K562 (cell line): Measurements from ENCODE around the gene STYX. TPM values are rescaled to one million over a fixed set of nuclear protein-coding genes. Genes with fewer than 3 reads are reported as not detected.

Experiments
- ATAC-seq: fragments of 200-7000 bp; cut with Tn5 transposase; 3 replicates; pipeline ENCODE4 v1.9.1; 2020; ENCODE audit warnings: moderate library complexity
- BruUV-seq: library from RNA; stranded (reverse); fragments of 400-500 nt; replicated peaks from 2 replicates; lab custom pipeline; 2021; lab: Mats Ljungman, UMichigan
- CTCF ChIA-PET: fragments of 300-600 bp; formaldehyde crosslinking; extraction: SDS; loops from one replicate; lab custom pipeline; 2021; ENCODE audit warnings: low intra/inter-chr PET ratio; lab: Yijun Ruan, JAX
- POLR2A ChIA-PET: fragments of 300-600, 350-650 bp; sonication (Branson Sonifier 250); formaldehyde crosslinking; extraction: SDS; loops from one replicate; lab custom pipeline; 2021; ENCODE audit warnings: antibody characterized with exemption, inconsistent platforms; lab: Yijun Ruan, JAX
- DNase-seq, 4 experiments: peaks; one replicate each; pipeline versions ENCODE4 v3.0.0 to v3.0.0-alpha.2; 2011 to 2018; ENCODE audit warnings: low spot score in 3 of 4, mixed read lengths in 3 of 4; ENCODE audit errors: extremely low read depth in 1 of 4
- FAIRE-seq: peaks from 2 replicates; lab custom pipeline; 2011; peaks lifted over from hg19 to GRCh38; lab: Jason Lieb, UNC
- H2AFZ ChIP-seq: 2 replicates; pipeline ENCODE4 v1.6.0; 2011; ENCODE audit warnings: low read depth, low read length, control low read depth, inconsistent platforms
- H3K27ac ChIP-seq: fragments of 200-600 bp; 3 replicates; pipeline ENCODE4 v1.8.0; 2011; ENCODE audit warnings: low read depth, mild to moderate bottlenecking, control low read depth, inconsistent platforms, low read length, moderate library complexity, mixed read lengths; ENCODE audit errors: extremely low read depth
- H3K27me3 ChIP-seq, 2 experiments: fragments of 300-600 bp in 1 of 2; 2 replicates in 1 of 2; 3 replicates in 1 of 2; pipeline versions ENCODE4 v1.6.0 to v1.8.0; 2011; ENCODE audit warnings: inconsistent platforms in 2 of 2, low read length in 2 of 2, mild to moderate bottlenecking in 1 of 2, mixed read lengths in 1 of 2, moderate library complexity in 1 of 2; ENCODE audit not compliant: control insufficient read depth in 2 of 2, insufficient read depth in 2 of 2
- H3K36me3 ChIP-seq: fragments of 300-600 bp; 3 replicates; pipeline ENCODE4 v1.8.0; 2011; ENCODE audit warnings: mild to moderate bottlenecking, low read length, inconsistent platforms; ENCODE audit not compliant: control insufficient read depth, insufficient read depth
- H3K4me1 ChIP-seq, 2 experiments: fragments of 200-600 bp in 1 of 2; replicated peaks in 1 of 2; 2 replicates in 1 of 2; 3 replicates in 1 of 2; pipeline versions ENCODE4 v1.5.1 to v1.8.0; 2011; ENCODE audit warnings: inconsistent platforms in 2 of 2, low read length in 2 of 2, mild to moderate bottlenecking in 1 of 2, mixed read lengths in 1 of 2, moderate library complexity in 1 of 2; ENCODE audit not compliant: control insufficient read depth in 2 of 2, insufficient read depth in 2 of 2
- H3K4me2 ChIP-seq: 2 replicates; pipeline ENCODE4 v1.6.1; 2011; ENCODE audit warnings: low read length, control low read depth, inconsistent platforms, mixed read lengths; ENCODE audit not compliant: insufficient read depth
- H3K4me3 ChIP-seq: fragments of 200-600 bp; sonication (generic), shearing (Covaris generic); 2 replicates; pipeline ENCODE4 v1.5.1; 2016; ENCODE audit warnings: control low read depth, inconsistent platforms
- H3K79me2 ChIP-seq: fragments of 200-600 bp; 3 replicates; pipeline ENCODE4 v1.8.0; 2011; ENCODE audit warnings: low read length, inconsistent platforms; ENCODE audit not compliant: control insufficient read depth, insufficient read depth
- H3K9ac ChIP-seq, 2 experiments: 2 replicates each; pipeline versions ENCODE4 v1.6.0 to v1.6.1; 2011; ENCODE audit warnings: low read depth in 2 of 2, low read length in 2 of 2, control low read depth in 1 of 2, inconsistent platforms in 1 of 2, mild to moderate bottlenecking in 1 of 2, mixed read lengths in 1 of 2; ENCODE audit not compliant: insufficient read depth in 1 of 2
- H3K9me1 ChIP-seq: one replicate; pipeline ENCODE4 v1.6.0; 2011; ENCODE audit warnings: inconsistent platforms, mild to moderate bottlenecking, low read length, moderate library complexity; ENCODE audit not compliant: control insufficient read depth, insufficient read depth
- H3K9me3 ChIP-seq: replicated peaks from 2 replicates; pipeline ENCODE4 v1.5.1; 2011; ENCODE audit warnings: low read depth, low read length, inconsistent platforms; ENCODE audit not compliant: control insufficient read depth, insufficient read depth
- H4K20me1 ChIP-seq: replicated peaks from 2 replicates; pipeline ENCODE4 v1.6.1; 2011; ENCODE audit warnings: low read length, inconsistent platforms, mixed read lengths; ENCODE audit not compliant: control insufficient read depth, insufficient read depth
- BRCA1 ChIP-seq, 2 experiments: fragments of 450-650 bp in 1 of 2; sonication (generic) in 1 of 2; formaldehyde crosslinking in 1 of 2; IDR thresholded peaks; 2 replicates each; pipeline versions ENCODE4 v1.5.0 to v1.6.1; 2017 to 2020; ENCODE audit warnings: mild to moderate bottlenecking in 1 of 2, missing genetic modification reagents in 1 of 2
- KAT8 ChIP-seq: fragments of 450-650 bp; IDR thresholded peaks from 2 replicates; pipeline ENCODE4 v1.6.1; 2016; ENCODE audit warnings: low read depth, mild to moderate bottlenecking
- ZNF586 ChIP-seq: fragments of 450-650 bp; formaldehyde crosslinking; conservative IDR thresholded peaks from 2 replicates; pipeline ENCODE4 v1.4.0; 2020; ENCODE audit warnings: mild to moderate bottlenecking, moderate library complexity
- ZNF644 ChIP-seq: fragments of 200-800 bp; sonication (Bioruptor generic); IDR thresholded peaks from 2 replicates; pipeline ENCODE4 v1.6.1; 2016; ENCODE audit warnings: low read depth, missing genetic modification characterization, missing compliant biosample characterization
- WGBS: fragments of 100-300 bp; shearing (Covaris generic); methylation state at CpG from one replicate; pipeline ENCODE4 v1.1.6; 2016; ENCODE audit warnings: low coverage, mixed read lengths; ENCODE audit not compliant: insufficient coverage; ENCODE audit errors: missing lambda C conversion rate; 5-methylcytosine and 5-hydroxymethylcytosine counted together
- in situ Hi-C: fragments of 300-500 bp; cut with MboI; formaldehyde crosslinking; loops from 4 replicates; pipeline ENCODE4 v1.15.0; 2018; ENCODE audit warnings: inconsistent platforms, mixed read lengths
- intact Hi-C: fragments of 100-400 bp; cut with micrococcal nuclease; formaldehyde crosslinking; loops from 2 replicates; pipeline ENCODE4 v1.14.2; 2022
- polyA plus RNA-seq, 8 experiments: library from polyadenylated mRNA; depleted of rRNA in 4 of 8; stranded (reverse) in 5 of 8; unstranded in 3 of 8; fragments of >200 nt; fragmentation: Nextera tagmentation in 2 of 8; fragmentation: Illumina TruSeq in 1 of 8; extraction: Ambion mirVana in 2 of 8; extraction: Trizol in 1 of 8; gene quantifications; 2 replicates each; pipeline versions ENCODE4 v1.2.1 to v1.2.3, GENCODE V29; 2011 to 2014; ENCODE audit warnings: inconsistent platforms in 1 of 8, missing spikeins in 1 of 8
- total RNA-seq, 7 experiments: library from RNA; depleted of rRNA in 6 of 7; stranded (reverse); fragments of >200 nt in 6 of 7; fragmentation: Illumina TruSeq in 2 of 7; extraction: Trizol in 2 of 7; gene quantifications; 2 replicates each; pipeline versions ENCODE4 v1.2.1 to v1.2.3, GENCODE V29; 2011 to 2021; ENCODE audit warnings: low replicate concordance in 1 of 7
- TF ChIP-seq, protein P1 (sequence below): fragments of 200-600 bp; sonication (generic); IDR thresholded peaks from one replicate; pipeline ENCODE4 v1.6.1; 2012; ENCODE audit warnings: mild to moderate bottlenecking, low read depth, low read length, inconsistent platforms
- TF ChIP-seq, protein P2 (sequence below): fragments of 450-650 bp; IDR thresholded peaks from 2 replicates; pipeline ENCODE4 v1.6.1; 2014; ENCODE audit warnings: low read depth, mild to moderate bottlenecking, moderate library complexity, borderline replicate concordance

The STYX gene
- total and polyA plus RNA-seq, 9 of the 15 experiments (the other 6 are each of a cell fraction or from before 2014, with no cell fraction given), result 5.0 to 15.4 (median 10.6) TPM

DNA sequence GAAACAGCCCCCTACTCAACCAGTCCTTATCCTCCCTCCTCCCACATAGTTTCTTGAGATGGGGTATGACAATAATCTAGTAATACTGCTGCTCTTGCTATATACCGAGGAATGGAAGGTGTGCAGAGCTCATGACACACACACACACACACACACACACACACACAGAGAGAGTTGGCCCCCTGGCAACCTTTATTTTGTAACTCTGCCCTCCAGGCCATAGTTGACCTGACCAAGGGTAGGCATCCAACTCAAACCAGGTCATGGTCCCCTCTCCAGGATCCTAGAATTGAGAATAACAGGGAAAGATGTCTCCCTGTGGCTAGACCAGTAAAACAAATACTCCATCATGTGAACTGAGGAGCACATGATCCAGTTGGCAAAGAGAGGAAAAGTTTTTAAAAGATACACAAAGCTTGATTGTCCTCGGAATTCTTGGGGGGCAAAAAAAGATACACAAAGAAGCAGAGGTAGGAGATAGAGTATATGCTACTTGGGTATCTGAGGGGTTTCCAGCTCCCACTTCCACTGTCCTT is 45.9 kb upstream of the STYX start:
- no peak overlapping the region for H3K27ac ChIP-seq
- peaks cover 18% of the 10 kb centered on the region for H4K20me1 ChIP-seq
- no peak overlapping the region for H2AFZ ChIP-seq
- no TSS peak for BruUV-seq
- 74% methylated on average over 2 of the region's 2 CpGs for WGBS
- intact Hi-C loops, result no loop called here
- in situ Hi-C loops, result no loop called here
- no peaks in the 10 kb centered on the region for H3K27me3 ChIP-seq
- H3K9me1 ChIP-seq, result no peaks in the 10 kb centered on the region
- no peaks in the 10 kb centered on the region for H3K9me3 ChIP-seq
- ATAC-seq, result no peak
- peaks cover 0 to 11% of the 10 kb centered on the region in 2 experiments; a peak in 3 of 5 replicates for H3K4me1 ChIP-seq
- no peak overlapping the region for H3K4me3 ChIP-seq
- FAIRE-seq, result no peak
- H3K36me3 ChIP-seq, result peaks cover 13% of the 10 kb centered on the region; the same call in 1 of the 3 replicates
- no peak overlapping the region for H3K4me2 ChIP-seq
- POLR2A ChIA-PET, result interaction anchor here (1.0 kb wide), 1 partner anchor 51 kb away, joined by 3 read pairs; no protein-coding TSS in a partner anchor
- DNase-seq, result no peak
- CTCF ChIA-PET, result no interaction called here
- peaks cover 54% of the 10 kb centered on the region for H3K79me2 ChIP-seq
- H3K9ac ChIP-seq, result no peak overlapping the region
- no peak for TF ChIP-seq KAT8
- TF ChIP-seq BRCA1 (IDR thresholded peaks at IDR 0.05), result no peak
- TF ChIP-seq BRCA1 (CRISPR knock-in tag; IDR thresholded peaks at IDR 0.05), result no peak
- TF ChIP-seq, protein P1, sequence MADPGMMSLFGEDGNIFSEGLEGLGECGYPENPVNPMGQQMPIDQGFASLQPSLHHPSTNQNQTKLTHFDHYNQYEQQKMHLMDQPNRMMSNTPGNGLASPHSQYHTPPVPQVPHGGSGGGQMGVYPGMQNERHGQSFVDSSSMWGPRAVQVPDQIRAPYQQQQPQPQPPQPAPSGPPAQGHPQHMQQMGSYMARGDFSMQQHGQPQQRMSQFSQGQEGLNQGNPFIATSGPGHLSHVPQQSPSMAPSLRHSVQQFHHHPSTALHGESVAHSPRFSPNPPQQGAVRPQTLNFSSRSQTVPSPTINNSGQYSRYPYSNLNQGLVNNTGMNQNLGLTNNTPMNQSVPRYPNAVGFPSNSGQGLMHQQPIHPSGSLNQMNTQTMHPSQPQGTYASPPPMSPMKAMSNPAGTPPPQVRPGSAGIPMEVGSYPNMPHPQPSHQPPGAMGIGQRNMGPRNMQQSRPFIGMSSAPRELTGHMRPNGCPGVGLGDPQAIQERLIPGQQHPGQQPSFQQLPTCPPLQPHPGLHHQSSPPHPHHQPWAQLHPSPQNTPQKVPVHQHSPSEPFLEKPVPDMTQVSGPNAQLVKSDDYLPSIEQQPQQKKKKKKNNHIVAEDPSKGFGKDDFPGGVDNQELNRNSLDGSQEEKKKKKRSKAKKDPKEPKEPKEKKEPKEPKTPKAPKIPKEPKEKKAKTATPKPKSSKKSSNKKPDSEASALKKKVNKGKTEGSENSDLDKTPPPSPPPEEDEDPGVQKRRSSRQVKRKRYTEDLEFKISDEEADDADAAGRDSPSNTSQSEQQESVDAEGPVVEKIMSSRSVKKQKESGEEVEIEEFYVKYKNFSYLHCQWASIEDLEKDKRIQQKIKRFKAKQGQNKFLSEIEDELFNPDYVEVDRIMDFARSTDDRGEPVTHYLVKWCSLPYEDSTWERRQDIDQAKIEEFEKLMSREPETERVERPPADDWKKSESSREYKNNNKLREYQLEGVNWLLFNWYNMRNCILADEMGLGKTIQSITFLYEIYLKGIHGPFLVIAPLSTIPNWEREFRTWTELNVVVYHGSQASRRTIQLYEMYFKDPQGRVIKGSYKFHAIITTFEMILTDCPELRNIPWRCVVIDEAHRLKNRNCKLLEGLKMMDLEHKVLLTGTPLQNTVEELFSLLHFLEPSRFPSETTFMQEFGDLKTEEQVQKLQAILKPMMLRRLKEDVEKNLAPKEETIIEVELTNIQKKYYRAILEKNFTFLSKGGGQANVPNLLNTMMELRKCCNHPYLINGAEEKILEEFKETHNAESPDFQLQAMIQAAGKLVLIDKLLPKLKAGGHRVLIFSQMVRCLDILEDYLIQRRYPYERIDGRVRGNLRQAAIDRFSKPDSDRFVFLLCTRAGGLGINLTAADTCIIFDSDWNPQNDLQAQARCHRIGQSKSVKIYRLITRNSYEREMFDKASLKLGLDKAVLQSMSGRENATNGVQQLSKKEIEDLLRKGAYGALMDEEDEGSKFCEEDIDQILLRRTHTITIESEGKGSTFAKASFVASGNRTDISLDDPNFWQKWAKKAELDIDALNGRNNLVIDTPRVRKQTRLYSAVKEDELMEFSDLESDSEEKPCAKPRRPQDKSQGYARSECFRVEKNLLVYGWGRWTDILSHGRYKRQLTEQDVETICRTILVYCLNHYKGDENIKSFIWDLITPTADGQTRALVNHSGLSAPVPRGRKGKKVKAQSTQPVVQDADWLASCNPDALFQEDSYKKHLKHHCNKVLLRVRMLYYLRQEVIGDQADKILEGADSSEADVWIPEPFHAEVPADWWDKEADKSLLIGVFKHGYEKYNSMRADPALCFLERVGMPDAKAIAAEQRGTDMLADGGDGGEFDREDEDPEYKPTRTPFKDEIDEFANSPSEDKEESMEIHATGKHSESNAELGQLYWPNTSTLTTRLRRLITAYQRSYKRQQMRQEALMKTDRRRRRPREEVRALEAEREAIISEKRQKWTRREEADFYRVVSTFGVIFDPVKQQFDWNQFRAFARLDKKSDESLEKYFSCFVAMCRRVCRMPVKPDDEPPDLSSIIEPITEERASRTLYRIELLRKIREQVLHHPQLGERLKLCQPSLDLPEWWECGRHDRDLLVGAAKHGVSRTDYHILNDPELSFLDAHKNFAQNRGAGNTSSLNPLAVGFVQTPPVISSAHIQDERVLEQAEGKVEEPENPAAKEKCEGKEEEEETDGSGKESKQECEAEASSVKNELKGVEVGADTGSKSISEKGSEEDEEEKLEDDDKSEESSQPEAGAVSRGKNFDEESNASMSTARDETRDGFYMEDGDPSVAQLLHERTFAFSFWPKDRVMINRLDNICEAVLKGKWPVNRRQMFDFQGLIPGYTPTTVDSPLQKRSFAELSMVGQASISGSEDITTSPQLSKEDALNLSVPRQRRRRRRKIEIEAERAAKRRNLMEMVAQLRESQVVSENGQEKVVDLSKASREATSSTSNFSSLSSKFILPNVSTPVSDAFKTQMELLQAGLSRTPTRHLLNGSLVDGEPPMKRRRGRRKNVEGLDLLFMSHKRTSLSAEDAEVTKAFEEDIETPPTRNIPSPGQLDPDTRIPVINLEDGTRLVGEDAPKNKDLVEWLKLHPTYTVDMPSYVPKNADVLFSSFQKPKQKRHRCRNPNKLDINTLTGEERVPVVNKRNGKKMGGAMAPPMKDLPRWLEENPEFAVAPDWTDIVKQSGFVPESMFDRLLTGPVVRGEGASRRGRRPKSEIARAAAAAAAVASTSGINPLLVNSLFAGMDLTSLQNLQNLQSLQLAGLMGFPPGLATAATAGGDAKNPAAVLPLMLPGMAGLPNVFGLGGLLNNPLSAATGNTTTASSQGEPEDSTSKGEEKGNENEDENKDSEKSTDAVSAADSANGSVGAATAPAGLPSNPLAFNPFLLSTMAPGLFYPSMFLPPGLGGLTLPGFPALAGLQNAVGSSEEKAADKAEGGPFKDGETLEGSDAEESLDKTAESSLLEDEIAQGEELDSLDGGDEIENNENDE, result no peak
- TF ChIP-seq ZNF644, result no peak
- TF ChIP-seq ZNF586 (CRISPR knock-in tag), result no peak
- TF ChIP-seq, protein P2, sequence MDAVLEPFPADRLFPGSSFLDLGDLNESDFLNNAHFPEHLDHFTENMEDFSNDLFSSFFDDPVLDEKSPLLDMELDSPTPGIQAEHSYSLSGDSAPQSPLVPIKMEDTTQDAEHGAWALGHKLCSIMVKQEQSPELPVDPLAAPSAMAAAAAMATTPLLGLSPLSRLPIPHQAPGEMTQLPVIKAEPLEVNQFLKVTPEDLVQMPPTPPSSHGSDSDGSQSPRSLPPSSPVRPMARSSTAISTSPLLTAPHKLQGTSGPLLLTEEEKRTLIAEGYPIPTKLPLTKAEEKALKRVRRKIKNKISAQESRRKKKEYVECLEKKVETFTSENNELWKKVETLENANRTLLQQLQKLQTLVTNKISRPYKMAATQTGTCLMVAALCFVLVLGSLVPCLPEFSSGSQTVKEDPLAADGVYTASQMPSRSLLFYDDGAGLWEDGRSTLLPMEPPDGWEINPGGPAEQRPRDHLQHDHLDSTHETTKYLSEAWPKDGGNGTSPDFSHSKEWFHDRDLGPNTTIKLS, result no peak
